ENCODE data around the gene RBM38. TPM values are rescaled to one million over a fixed set of nuclear protein-coding genes. Genes with fewer than 3 reads are reported as not detected.

RBM38 gene
- total and polyA plus RNA-seq, 10 of the 15 experiments (the other 5 are each of a cell fraction or from before 2014, with no cell fraction given), result 0.32 to 118 (median 25.2) TPM

DNA sequence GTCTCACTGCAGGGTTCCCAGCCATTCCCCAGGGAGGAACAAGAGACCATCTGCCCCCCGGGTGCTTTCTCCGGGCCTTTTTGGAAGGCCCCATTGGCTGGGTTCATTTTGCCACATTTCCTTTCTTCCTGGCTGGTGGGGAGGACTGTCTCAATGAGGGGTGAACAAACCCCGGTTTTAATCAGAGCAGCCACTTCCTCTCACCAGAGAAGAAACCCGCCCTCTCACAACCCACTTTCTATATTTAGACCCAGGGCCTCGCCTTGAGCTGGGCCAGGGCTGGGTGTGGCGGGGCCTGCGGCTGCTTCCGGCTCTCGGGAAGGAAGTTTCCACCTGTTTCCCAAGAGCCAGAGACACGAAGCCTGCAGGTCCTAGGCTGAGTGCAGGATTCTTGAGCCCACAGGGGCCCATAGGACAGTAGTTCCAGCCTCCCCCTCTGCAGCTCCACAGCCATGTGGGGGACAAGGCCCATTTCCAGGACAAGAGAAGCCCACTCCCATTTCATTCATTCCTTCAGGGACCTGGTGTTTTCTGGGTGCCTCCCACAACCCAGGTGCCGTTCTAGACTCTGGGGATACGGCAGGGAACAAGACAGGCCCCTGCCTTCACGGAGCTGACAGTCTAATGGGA, 41.8 kb downstream of the RBM38 start (continued):
- TF ChIP-seq SIN3A (IDR thresholded peaks at IDR 0.05; ENCODE audit: low read depth, low read length) (no peak), PAX5 (IDR thresholded peaks at IDR 0.05; ENCODE audit: borderline replicate concordance, low read depth, low read length) (peak; percentile 15; the same call in 1 of the 2 replicates), IRF4 (IDR thresholded peaks at IDR 0.05; ENCODE audit: low read depth, low read length) (no peak), NR2C2 (IDR thresholded peaks at IDR 0.05; ENCODE audit: borderline replicate concordance, control insufficient read depth, insufficient read length, low read depth) (no peak), ETV6 (conservative IDR thresholded peaks at IDR 0.05 in 1 of 2, IDR thresholded peaks at IDR 0.05 in 1 of 2; ENCODE audit: borderline replicate concordance in 1 of 2, low read depth in 1 of 2) (peak in 1 of 2 experiments; percentile 98; a peak in 2 of 4 replicates), KDM1A (IDR thresholded peaks at IDR 0.05; ENCODE audit: borderline replicate concordance) (no peak), POU2F2 (IDR thresholded peaks at IDR 0.05; ENCODE audit: borderline replicate concordance, low read depth, low read length) (no peak), NFYA (IDR thresholded peaks at IDR 0.05; ENCODE audit: borderline replicate concordance, low read depth, low read length) (no peak), POLR2AphosphoS5 (IDR thresholded peaks at IDR 0.05; ENCODE audit: low read length) (no peak)
- TF ChIP-seq, protein P1, sequence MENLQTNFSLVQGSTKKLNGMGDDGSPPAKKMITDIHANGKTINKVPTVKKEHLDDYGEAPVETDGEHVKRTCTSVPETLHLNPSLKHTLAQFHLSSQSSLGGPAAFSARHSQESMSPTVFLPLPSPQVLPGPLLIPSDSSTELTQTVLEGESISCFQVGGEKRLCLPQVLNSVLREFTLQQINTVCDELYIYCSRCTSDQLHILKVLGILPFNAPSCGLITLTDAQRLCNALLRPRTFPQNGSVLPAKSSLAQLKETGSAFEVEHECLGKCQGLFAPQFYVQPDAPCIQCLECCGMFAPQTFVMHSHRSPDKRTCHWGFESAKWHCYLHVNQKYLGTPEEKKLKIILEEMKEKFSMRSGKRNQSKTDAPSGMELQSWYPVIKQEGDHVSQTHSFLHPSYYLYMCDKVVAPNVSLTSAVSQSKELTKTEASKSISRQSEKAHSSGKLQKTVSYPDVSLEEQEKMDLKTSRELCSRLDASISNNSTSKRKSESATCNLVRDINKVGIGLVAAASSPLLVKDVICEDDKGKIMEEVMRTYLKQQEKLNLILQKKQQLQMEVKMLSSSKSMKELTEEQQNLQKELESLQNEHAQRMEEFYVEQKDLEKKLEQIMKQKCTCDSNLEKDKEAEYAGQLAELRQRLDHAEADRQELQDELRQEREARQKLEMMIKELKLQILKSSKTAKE (IDR thresholded peaks at IDR 0.05; ENCODE audit: low read depth, poor library complexity, severe bottlenecking), result peak; percentile 42
- TF ChIP-seq, protein P2, sequence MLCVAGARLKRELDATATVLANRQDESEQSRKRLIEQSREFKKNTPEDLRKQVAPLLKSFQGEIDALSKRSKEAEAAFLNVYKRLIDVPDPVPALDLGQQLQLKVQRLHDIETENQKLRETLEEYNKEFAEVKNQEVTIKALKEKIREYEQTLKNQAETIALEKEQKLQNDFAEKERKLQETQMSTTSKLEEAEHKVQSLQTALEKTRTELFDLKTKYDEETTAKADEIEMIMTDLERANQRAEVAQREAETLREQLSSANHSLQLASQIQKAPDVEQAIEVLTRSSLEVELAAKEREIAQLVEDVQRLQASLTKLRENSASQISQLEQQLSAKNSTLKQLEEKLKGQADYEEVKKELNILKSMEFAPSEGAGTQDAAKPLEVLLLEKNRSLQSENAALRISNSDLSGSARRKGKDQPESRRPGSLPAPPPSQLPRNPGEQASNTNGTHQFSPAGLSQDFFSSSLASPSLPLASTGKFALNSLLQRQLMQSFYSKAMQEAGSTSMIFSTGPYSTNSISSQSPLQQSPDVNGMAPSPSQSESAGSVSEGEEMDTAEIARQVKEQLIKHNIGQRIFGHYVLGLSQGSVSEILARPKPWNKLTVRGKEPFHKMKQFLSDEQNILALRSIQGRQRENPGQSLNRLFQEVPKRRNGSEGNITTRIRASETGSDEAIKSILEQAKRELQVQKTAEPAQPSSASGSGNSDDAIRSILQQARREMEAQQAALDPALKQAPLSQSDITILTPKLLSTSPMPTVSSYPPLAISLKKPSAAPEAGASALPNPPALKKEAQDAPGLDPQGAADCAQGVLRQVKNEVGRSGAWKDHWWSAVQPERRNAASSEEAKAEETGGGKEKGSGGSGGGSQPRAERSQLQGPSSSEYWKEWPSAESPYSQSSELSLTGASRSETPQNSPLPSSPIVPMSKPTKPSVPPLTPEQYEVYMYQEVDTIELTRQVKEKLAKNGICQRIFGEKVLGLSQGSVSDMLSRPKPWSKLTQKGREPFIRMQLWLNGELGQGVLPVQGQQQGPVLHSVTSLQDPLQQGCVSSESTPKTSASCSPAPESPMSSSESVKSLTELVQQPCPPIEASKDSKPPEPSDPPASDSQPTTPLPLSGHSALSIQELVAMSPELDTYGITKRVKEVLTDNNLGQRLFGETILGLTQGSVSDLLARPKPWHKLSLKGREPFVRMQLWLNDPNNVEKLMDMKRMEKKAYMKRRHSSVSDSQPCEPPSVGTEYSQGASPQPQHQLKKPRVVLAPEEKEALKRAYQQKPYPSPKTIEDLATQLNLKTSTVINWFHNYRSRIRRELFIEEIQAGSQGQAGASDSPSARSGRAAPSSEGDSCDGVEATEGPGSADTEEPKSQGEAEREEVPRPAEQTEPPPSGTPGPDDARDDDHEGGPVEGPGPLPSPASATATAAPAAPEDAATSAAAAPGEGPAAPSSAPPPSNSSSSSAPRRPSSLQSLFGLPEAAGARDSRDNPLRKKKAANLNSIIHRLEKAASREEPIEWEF (IDR thresholded peaks at IDR 0.05; ENCODE audit: insufficient replicate concordance, low read depth, low read length), result no peak
- TF ChIP-seq, protein P3, sequence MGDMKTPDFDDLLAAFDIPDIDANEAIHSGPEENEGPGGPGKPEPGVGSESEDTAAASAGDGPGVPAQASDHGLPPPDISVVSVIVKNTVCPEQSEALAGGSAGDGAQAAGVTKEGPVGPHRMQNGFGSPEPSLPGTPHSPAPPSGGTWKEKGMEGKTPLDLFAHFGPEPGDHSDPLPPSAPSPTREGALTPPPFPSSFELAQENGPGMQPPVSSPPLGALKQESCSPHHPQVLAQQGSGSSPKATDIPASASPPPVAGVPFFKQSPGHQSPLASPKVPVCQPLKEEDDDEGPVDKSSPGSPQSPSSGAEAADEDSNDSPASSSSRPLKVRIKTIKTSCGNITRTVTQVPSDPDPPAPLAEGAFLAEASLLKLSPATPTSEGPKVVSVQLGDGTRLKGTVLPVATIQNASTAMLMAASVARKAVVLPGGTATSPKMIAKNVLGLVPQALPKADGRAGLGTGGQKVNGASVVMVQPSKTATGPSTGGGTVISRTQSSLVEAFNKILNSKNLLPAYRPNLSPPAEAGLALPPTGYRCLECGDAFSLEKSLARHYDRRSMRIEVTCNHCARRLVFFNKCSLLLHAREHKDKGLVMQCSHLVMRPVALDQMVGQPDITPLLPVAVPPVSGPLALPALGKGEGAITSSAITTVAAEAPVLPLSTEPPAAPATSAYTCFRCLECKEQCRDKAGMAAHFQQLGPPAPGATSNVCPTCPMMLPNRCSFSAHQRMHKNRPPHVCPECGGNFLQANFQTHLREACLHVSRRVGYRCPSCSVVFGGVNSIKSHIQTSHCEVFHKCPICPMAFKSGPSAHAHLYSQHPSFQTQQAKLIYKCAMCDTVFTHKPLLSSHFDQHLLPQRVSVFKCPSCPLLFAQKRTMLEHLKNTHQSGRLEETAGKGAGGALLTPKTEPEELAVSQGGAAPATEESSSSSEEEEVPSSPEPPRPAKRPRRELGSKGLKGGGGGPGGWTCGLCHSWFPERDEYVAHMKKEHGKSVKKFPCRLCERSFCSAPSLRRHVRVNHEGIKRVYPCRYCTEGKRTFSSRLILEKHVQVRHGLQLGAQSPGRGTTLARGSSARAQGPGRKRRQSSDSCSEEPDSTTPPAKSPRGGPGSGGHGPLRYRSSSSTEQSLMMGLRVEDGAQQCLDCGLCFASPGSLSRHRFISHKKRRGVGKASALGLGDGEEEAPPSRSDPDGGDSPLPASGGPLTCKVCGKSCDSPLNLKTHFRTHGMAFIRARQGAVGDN (IDR thresholded peaks at IDR 0.05), result peak; percentile 96
- TF ChIP-seq, protein P4, sequence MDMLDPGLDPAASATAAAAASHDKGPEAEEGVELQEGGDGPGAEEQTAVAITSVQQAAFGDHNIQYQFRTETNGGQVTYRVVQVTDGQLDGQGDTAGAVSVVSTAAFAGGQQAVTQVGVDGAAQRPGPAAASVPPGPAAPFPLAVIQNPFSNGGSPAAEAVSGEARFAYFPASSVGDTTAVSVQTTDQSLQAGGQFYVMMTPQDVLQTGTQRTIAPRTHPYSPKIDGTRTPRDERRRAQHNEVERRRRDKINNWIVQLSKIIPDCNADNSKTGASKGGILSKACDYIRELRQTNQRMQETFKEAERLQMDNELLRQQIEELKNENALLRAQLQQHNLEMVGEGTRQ (IDR thresholded peaks at IDR 0.05; ENCODE audit: borderline replicate concordance, low read depth, low read length), result no peak
- TF ChIP-seq, protein P5, sequence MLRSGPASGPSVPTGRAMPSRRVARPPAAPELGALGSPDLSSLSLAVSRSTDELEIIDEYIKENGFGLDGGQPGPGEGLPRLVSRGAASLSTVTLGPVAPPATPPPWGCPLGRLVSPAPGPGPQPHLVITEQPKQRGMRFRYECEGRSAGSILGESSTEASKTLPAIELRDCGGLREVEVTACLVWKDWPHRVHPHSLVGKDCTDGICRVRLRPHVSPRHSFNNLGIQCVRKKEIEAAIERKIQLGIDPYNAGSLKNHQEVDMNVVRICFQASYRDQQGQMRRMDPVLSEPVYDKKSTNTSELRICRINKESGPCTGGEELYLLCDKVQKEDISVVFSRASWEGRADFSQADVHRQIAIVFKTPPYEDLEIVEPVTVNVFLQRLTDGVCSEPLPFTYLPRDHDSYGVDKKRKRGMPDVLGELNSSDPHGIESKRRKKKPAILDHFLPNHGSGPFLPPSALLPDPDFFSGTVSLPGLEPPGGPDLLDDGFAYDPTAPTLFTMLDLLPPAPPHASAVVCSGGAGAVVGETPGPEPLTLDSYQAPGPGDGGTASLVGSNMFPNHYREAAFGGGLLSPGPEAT (IDR thresholded peaks at IDR 0.05; ENCODE audit: low read depth), result peak; percentile 52; the same call in 1 of the 2 replicates

Data from GM12878 (cell line).